H1 (cell line): ENCODE measurements around the gene RASA4B.
"Not testable (repeated sequence)": the region's sequence is repeated elsewhere in the genome, so short reads cannot be mapped to it uniquely, and the experiment has no call there.

ENCODE experiments used
- EZH2 ChIP-seq: fragments of 200-600 bp; sonication (generic); IDR thresholded peaks from 2 replicates; pipeline ENCODE4 v1.7.1; 2012; ENCODE audit warnings: low read depth, mild to moderate bottlenecking, moderate library complexity, low read length, inconsistent platforms; ENCODE audit not compliant: severe bottlenecking
- JUN ChIP-seq: IDR thresholded peaks from 2 replicates; pipeline ENCODE4 v1.6.1; 2011; ENCODE audit warnings: low read depth, mild to moderate bottlenecking, improper control_type of control experiment, low read length
- SUZ12 ChIP-seq: fragments of 200-600 bp; sonication (generic); IDR thresholded peaks from 2 replicates; pipeline ENCODE4 v1.6.1; 2012; ENCODE audit warnings: mild to moderate bottlenecking, inconsistent platforms, low read length, moderate library complexity, mixed read lengths
- USF2 ChIP-seq: IDR thresholded peaks from 2 replicates; pipeline ENCODE4 v1.6.1; 2011; ENCODE audit warnings: low read length, improper control_type of control experiment
- TF ChIP-seq, protein P1 (sequence below), 3 experiments: IDR thresholded peaks; 1 replicate in 2 of 3; 2 replicates in 1 of 3; pipeline versions ENCODE4 v1.5.1 to v1.6.1; 2011; ENCODE audit warnings: low read length in 3 of 3, mild to moderate bottlenecking in 3 of 3, inconsistent platforms in 2 of 3, low read depth in 1 of 3, moderate library complexity in 1 of 3; ENCODE audit not compliant: insufficient read depth in 1 of 3; ENCODE audit errors: control extremely low read depth in 1 of 3
- TF ChIP-seq, protein P2 (sequence below): IDR thresholded peaks from 2 replicates; pipeline ENCODE4 v1.6.1; 2012; ENCODE audit warnings: inconsistent platforms

DNA sequence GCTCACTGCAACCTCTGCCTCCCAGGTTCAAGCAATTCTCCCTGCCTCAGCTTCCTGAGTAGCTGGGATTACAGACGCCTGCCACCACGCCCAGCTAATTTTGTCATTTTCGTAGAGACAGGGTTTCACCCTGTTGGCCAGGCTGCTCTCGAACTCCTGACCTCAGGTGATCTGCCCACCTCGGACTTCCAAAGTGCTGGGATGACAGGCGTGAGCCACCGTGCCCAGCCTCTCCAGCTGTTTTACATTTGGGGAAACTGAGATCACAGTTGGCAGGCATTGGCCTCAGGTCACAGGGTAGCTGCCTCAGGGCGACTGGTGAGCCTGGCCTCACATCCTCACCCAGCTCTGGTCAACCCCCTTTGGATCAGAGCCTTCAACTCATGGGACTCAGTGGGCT is 7.0 kb downstream of the RASA4B start:
- TF ChIP-seq, protein P1, sequence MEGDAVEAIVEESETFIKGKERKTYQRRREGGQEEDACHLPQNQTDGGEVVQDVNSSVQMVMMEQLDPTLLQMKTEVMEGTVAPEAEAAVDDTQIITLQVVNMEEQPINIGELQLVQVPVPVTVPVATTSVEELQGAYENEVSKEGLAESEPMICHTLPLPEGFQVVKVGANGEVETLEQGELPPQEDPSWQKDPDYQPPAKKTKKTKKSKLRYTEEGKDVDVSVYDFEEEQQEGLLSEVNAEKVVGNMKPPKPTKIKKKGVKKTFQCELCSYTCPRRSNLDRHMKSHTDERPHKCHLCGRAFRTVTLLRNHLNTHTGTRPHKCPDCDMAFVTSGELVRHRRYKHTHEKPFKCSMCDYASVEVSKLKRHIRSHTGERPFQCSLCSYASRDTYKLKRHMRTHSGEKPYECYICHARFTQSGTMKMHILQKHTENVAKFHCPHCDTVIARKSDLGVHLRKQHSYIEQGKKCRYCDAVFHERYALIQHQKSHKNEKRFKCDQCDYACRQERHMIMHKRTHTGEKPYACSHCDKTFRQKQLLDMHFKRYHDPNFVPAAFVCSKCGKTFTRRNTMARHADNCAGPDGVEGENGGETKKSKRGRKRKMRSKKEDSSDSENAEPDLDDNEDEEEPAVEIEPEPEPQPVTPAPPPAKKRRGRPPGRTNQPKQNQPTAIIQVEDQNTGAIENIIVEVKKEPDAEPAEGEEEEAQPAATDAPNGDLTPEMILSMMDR (IDR thresholded peaks at IDR 0.05; ENCODE audit: control extremely low read depth in 1 of 3, insufficient read depth in 1 of 3, low read depth in 1 of 3, low read length in 3 of 3): not testable (repeated sequence)
- TF ChIP-seq, protein P2, sequence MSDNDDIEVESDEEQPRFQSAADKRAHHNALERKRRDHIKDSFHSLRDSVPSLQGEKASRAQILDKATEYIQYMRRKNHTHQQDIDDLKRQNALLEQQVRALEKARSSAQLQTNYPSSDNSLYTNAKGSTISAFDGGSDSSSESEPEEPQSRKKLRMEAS: not testable (repeated sequence)
- not testable (repeated sequence) for TF ChIP-seq SUZ12, USF2, EZH2, JUN
